VCaP (cell line): ENCODE results near the gene COL9A3.

Experiments
- H3K27ac ChIP-seq: fragments of 450-650 bp; 2 replicates; pipeline ENCODE4 v1.5.1; 2017
- TF ChIP-seq, protein P1 (sequence below): fragments of 450-650 bp; conservative IDR thresholded peaks from 2 replicates; pipeline ENCODE4 v1.5.1; 2017; ENCODE audit warnings: mild to moderate bottlenecking, moderate library complexity

COL9A3 gene

DNA sequence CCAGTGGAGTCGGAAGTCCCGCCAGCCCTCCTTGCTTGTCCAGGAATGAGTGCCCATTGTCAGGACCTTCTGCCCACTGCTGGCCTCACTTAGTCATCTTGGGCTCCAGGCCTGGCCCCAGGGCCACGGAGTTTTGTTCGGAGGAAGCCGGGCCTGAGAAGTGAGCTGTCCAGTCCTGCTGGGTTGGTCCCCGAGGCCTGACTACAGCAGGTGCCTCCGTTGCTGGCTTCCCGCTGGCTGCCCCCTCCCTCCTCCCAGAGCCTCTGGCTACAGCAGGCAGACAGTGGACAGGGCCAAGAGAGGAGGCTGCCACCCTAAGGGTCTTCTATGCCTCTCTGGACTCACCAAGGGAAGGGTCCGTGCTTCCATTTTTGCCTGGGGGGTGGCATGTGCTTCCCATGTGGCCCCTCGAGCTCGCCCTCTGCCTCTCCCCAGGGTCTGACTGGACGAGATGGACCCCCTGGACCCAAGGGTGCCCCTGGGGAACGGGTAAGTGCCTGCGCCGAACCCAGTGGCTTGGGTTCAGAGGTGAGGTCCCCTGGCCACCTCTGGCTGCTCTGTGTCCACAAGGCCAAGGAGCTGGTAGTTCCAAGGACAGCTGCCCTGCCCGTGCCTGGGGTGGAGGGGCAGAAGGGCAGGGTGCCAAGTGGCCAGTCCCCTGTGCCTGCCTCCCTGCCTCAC, 2.8 kb downstream of the COL9A3 start:
- H3K27ac ChIP-seq: no peak overlapping the region
- TF ChIP-seq, protein P1, sequence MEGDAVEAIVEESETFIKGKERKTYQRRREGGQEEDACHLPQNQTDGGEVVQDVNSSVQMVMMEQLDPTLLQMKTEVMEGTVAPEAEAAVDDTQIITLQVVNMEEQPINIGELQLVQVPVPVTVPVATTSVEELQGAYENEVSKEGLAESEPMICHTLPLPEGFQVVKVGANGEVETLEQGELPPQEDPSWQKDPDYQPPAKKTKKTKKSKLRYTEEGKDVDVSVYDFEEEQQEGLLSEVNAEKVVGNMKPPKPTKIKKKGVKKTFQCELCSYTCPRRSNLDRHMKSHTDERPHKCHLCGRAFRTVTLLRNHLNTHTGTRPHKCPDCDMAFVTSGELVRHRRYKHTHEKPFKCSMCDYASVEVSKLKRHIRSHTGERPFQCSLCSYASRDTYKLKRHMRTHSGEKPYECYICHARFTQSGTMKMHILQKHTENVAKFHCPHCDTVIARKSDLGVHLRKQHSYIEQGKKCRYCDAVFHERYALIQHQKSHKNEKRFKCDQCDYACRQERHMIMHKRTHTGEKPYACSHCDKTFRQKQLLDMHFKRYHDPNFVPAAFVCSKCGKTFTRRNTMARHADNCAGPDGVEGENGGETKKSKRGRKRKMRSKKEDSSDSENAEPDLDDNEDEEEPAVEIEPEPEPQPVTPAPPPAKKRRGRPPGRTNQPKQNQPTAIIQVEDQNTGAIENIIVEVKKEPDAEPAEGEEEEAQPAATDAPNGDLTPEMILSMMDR: no peak

DNA sequence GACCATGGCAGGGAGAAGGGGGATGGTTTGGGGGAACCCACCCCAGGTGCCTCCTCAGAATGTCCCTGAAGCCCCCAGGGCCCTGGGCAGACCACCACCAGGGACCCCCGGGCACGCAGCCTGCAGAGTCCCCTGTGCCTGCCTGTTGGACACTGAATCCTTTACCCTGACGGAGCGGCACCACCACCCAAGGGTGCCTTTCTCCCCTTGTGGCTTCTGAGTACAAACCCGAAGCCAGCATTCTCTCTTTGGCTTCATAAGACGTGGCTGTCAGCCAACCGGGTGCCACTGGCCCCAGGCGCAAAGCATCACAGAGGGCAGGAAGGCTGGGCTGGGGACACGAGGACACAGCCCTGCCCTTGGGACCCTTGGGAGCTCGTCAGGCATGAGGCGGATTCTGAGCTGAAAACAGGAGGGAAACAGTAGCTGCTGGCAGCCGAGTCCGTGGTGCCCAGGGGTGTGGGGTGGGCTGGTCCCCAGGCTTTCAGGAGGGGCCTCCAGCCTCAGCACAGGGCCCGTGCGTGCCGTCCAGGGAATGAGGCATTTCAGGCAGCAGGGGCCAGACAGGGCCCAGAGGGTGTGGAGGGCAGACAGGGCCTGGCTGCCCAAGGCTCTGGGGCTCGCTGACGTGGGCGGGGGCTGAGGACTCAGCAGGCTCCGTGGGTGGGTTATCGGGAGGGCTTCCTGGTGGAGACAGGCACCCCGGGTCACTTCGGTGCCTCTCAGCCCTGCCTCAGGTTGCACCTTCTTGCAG, 3.5 kb downstream of the COL9A3 start:
- TF ChIP-seq, protein P1: no peak
- no peak overlapping the region for H3K27ac ChIP-seq

DNA sequence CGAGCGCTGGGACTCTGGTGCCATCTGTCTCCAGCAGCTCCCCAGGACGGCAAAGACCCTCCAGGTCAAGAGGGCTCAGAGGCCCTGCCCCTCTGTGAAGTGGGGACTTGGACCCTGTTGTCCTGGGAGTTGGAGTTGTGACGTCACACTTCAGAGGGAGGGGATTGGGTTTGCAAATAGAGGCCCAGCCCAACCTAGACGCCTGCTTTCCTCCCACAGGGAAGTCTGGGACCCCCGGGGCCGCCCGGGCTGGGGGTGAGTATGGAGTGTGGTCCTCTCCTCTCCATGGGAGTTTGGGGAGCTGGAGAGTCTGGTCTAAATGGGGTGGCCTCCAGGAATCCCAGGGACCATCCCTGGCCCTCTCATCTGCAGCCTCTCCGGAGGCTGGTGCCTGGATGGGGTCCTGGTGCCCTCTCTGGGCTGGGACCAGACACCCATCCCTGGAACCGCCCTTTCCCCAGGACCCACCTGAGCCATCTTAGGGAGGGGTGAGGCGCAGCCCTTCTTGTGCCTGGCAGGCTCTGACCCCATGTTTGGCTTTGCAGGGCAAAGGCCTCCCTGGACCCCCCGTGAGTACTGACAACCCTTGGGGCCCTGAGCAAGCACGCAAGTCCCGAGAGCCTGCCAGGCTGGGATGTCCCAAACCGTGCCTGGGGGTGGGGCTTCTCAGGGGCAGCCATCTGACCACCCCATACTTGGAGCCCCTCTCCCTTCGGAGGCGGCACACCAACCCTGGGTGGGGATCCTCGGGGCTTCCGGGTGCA, 4.3 kb downstream of the COL9A3 start:
- no peak overlapping the region for H3K27ac ChIP-seq
- TF ChIP-seq, protein P1: no peak

DNA sequence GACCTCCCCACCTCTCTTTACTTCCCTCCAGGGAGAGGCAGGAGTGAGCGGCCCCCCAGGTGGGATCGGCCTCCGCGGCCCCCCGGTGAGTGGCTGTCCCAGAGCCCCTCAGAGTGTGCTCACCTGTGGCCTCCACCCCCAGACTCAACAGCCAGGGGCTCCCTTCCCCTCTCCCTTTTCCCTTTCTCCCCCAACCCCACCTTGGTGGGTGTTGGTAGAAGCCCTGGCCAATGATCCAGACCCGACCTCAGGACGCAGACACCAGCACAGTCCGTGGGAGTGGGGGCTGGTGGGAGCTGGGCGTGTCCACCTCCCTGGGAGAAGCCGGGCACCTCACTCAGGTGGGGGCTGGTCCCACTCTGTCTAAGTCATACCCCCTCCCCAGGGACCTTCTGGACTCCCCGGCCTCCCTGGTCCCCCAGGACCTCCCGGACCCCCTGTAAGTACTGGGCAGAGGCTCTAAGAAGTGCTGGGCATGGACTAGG, 4.9 kb downstream of the COL9A3 start:
- TF ChIP-seq, protein P1: no peak
- no peak overlapping the region for H3K27ac ChIP-seq

DNA sequence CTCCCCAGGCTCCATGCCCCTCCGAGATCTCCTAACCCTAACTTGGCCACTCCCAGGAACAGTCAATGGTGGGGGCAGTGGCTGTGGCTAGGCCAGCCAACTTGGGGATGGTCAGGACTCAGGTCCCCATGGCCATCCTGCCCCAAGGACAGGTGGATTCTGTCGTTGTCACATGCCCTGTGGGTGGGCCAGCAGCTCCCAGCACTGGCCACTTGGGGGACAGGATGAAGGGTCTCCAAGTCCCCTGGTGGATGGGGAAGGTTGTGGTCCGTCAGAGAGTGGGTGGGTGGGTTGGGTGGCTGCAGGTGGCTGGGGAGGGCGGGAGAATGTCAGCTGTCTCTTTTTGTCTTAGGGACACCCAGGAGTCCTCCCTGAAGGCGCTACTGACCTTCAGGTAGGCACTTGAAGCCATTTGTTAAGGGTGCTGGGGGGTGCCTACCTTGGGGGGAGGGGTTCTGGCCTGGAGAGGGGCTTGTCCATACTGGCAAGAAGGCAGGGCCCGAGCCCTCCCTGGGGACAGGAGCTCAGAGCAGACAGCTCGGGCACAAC, 5.5 kb downstream of the COL9A3 start:
- H3K27ac ChIP-seq: no peak overlapping the region
- TF ChIP-seq, protein P1: no peak

DNA sequence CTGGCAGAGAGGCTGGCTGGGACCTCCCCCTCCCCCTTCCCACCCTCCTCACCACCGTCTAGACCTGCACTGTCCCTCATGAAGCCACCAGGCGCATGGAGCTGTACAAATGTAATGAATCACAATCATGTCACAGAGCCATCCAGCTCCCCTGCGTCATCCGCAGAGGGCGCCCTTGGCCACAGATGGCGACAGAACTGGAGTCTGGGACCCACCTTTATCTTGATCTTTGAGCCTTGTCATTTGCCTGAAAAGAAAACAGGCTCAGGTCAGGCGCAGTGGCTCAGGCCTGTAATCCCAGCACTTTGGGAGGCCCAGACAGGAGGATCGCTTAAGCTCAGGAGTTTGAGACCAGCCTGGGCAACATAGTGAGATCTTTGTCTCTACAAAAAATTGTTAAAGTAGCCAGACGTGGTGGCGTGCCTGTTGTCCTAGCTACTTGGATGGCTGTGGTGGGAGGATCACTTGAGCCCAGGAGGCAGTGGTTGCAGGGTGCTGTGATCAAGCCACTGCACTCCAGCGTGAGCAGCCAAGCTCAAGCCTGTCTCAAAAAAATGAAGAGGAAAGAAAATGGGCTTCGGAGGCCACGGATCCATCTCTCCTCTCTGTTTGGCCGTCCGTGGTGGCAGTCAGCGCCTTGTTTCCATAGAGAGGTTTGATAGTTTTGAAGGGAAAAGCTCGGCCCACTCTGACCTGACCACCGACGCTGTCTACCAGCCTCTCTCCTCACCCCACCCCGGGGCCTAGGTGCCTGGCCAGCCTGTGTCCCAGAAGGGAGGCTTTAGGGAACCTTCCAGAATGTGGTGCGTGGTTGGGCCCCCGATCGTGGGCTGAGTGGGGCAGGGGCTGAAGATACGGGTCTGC, 6.2 kb downstream of the COL9A3 start:
- H3K27ac ChIP-seq: no peak overlapping the region

More for the DNA sequence above, 6.2 kb downstream of the COL9A3 start:
- TF ChIP-seq, protein P1: peak; percentile 63; the same call in 1 of the 2 replicates
